Endothelial cell of umbilical vein (primary cell): Measurements from ENCODE around the gene TRPM1. TPM values are rescaled to one million over a fixed set of nuclear protein-coding genes. Genes with fewer than 3 reads are reported as not detected.

Experiments
- BruUV-seq: library from RNA; stranded (reverse); fragments of 400-500 nt; replicated peaks from 2 replicates; lab custom pipeline; 2021; lab: Mats Ljungman, UMichigan
- CTCF ChIA-PET: fragments of 300-600, 350-600 bp; sonication (Branson Sonifier 250); formaldehyde crosslinking; loops from one replicate; lab custom pipeline; 2021; ENCODE audit warnings: antibody characterized with exemption, inconsistent platforms; lab: Charles Lee
- POLR2A ChIA-PET: fragments of 300-600, 350-600 bp; sonication (Branson Sonifier 250); formaldehyde crosslinking; loops from one replicate; lab custom pipeline; 2021; ENCODE audit warnings: antibody characterized with exemption, inconsistent platforms; lab: Charles Lee
- DNase-seq: peaks from one replicate; pipeline ENCODE4 v3.0.0-alpha.2; 2011; ENCODE audit warnings: low read depth, low spot score
- FAIRE-seq: peaks from 2 replicates; lab custom pipeline; 2011; peaks lifted over from hg19 to GRCh38; lab: Jason Lieb, UNC
- H2AFZ ChIP-seq: 2 replicates; pipeline ENCODE4 v1.6.0; 2012; ENCODE audit warnings: low read depth, low read length, control low read depth, inconsistent platforms
- H3K27ac ChIP-seq: 2 replicates; pipeline ENCODE4 v1.5.1; 2011; ENCODE audit warnings: low read depth, mild to moderate bottlenecking, control low read depth, low read length, moderate library complexity; ENCODE audit not compliant: insufficient read depth
- H3K27me3 ChIP-seq, 2 experiments: 2 replicates each; pipeline versions ENCODE4 v1.6.0 to v1.6.1; 2011; ENCODE audit warnings: low read length in 2 of 2, mixed read lengths in 1 of 2; ENCODE audit not compliant: control insufficient read depth in 2 of 2, insufficient read depth in 2 of 2
- H3K36me3 ChIP-seq, 2 experiments: 2 replicates in 1 of 2; 3 replicates in 1 of 2; pipeline ENCODE4 v1.5.1; 2011; ENCODE audit warnings: low read length in 2 of 2, mild to moderate bottlenecking in 1 of 2, moderate library complexity in 1 of 2; ENCODE audit not compliant: control insufficient read depth in 2 of 2, insufficient read depth in 2 of 2; ENCODE audit errors: extremely low read depth in 1 of 2
- H3K4me1 ChIP-seq: 3 replicates; pipeline ENCODE4 v1.5.1; 2011; ENCODE audit warnings: mild to moderate bottlenecking, low read length; ENCODE audit not compliant: control insufficient read depth, insufficient read depth; ENCODE audit errors: extremely low read depth
- H3K4me2 ChIP-seq: 2 replicates; pipeline ENCODE4 v1.6.1; 2011; ENCODE audit warnings: low read length, control low read depth, mixed read lengths; ENCODE audit not compliant: insufficient read depth
- H3K4me3 ChIP-seq, 3 experiments: fragments of 200-600 bp in 1 of 3; sonication (generic), shearing (Covaris generic) in 1 of 3; replicated peaks in 1 of 3; 2 replicates each; pipeline ENCODE4 v1.5.1; 2011 to 2016; ENCODE audit warnings: control low read depth in 3 of 3, low read length in 3 of 3, mild to moderate bottlenecking in 2 of 3, inconsistent platforms in 1 of 3, low read depth in 1 of 3, moderate library complexity in 1 of 3; ENCODE audit not compliant: insufficient read depth in 1 of 3
- H3K79me2 ChIP-seq: 2 replicates; pipeline ENCODE4 v1.6.0; 2012; ENCODE audit warnings: low read length, inconsistent platforms; ENCODE audit not compliant: control insufficient read depth, insufficient read depth
- H3K9ac ChIP-seq: replicated peaks from 2 replicates; pipeline ENCODE3; 2011; ENCODE audit warnings: low read length, control low read depth; ENCODE audit not compliant: insufficient read depth; ENCODE audit errors: extremely low read depth
- H3K9me1 ChIP-seq: replicated peaks from 3 replicates; pipeline ENCODE4 v1.6.0; 2011; ENCODE audit warnings: mild to moderate bottlenecking, low read length; ENCODE audit not compliant: control insufficient read depth, insufficient read depth; ENCODE audit errors: extremely low read depth
- H3K9me3 ChIP-seq: replicated peaks from 2 replicates; pipeline ENCODE4 v1.5.1; 2012; ENCODE audit warnings: low read length, inconsistent platforms; ENCODE audit not compliant: control insufficient read depth, insufficient read depth
- H4K20me1 ChIP-seq: replicated peaks from 2 replicates; pipeline ENCODE3; 2011; ENCODE audit warnings: mild to moderate bottlenecking, low read length; ENCODE audit not compliant: control insufficient read depth, insufficient read depth; ENCODE audit errors: extremely low read depth
- EZH2 ChIP-seq: IDR thresholded peaks from 2 replicates; pipeline ENCODE4 v1.6.1; 2012; ENCODE audit warnings: borderline replicate concordance, low read depth, mild to moderate bottlenecking, moderate library complexity, low read length, inconsistent platforms; ENCODE audit not compliant: severe bottlenecking
- FOS ChIP-seq: IDR thresholded peaks from 2 replicates; pipeline ENCODE4 v1.6.1; 2011; ENCODE audit warnings: mild to moderate bottlenecking, low read length, moderate library complexity, borderline replicate concordance; ENCODE audit not compliant: insufficient read depth
- GATA2 ChIP-seq: IDR thresholded peaks from 2 replicates; pipeline ENCODE4 v1.7.0; 2011; ENCODE audit warnings: low read depth, mild to moderate bottlenecking, moderate library complexity, mixed read lengths, low read length; ENCODE audit not compliant: insufficient read length, insufficient read depth
- JUN ChIP-seq: IDR thresholded peaks from 2 replicates; pipeline ENCODE4 v1.6.1; 2011; ENCODE audit warnings: borderline replicate concordance, low read depth; ENCODE audit not compliant: insufficient read length, insufficient read depth
- MAX ChIP-seq: IDR thresholded peaks from 2 replicates; pipeline ENCODE4 v1.6.1; 2011; ENCODE audit not compliant: insufficient read depth, insufficient read length
- MYC ChIP-seq: IDR thresholded peaks from one replicate; pipeline ENCODE4 v1.6.1; 2011; ENCODE audit warnings: mild to moderate bottlenecking, low read depth, low read length
- POLR2A ChIP-seq: IDR thresholded peaks from 2 replicates; pipeline ENCODE4 v1.6.1; 2012; ENCODE audit warnings: low read depth, mild to moderate bottlenecking, control low read depth, low read length
- POLR2AphosphoS5 ChIP-seq: IDR thresholded peaks from 2 replicates; pipeline ENCODE4 v1.6.1; 2012; ENCODE audit warnings: low read depth, mild to moderate bottlenecking, control low read depth, low read length, moderate library complexity; ENCODE audit not compliant: insufficient read depth
- dilution Hi-C: fragments of 300-500 bp; cut with MboI; formaldehyde crosslinking; loops from one replicate; pipeline ENCODE4 v1.15.0; 2019; ENCODE audit warnings: low sequenced_read_pairs; ENCODE audit not compliant: extremely low pct_ligation_motif_present
- intact Hi-C: fragments of 100-400 bp; cut with micrococcal nuclease; formaldehyde crosslinking; loops from one replicate; pipeline ENCODE4 v1.10.0; 2022
- polyA plus RNA-seq, 4 experiments: library from polyadenylated mRNA; depleted of rRNA in 3 of 4; stranded (reverse) in 3 of 4; unstranded in 1 of 4; fragments of >200 nt; gene quantifications; 2 replicates each; pipeline versions ENCODE4 v1.2.1 to v1.2.3, GENCODE V29; 2011 to 2012; ENCODE audit warnings: missing spikeins in 1 of 4
- total RNA-seq: library from RNA; stranded (reverse); gene quantifications from 2 replicates; pipeline ENCODE4 v1.2.3, GENCODE V29; 2021
- TF ChIP-seq, protein P1 (sequence below), 2 donors: IDR thresholded peaks; 1 replicate in 1 of 2; 2 replicates in 1 of 2; pipeline ENCODE4 v1.5.1; 2011; ENCODE audit warnings: low read length in 2 of 2, mild to moderate bottlenecking in 2 of 2, moderate library complexity in 2 of 2, control low read depth in 1 of 2, inconsistent platforms in 1 of 2, low read depth in 1 of 2; ENCODE audit not compliant: insufficient read depth in 1 of 2; ENCODE audit errors: extremely low read depth in 1 of 2

Gene TRPM1
- total and polyA plus RNA-seq, 2 donors (not counting 3 experiments of a cell fraction or from before 2014, with no cell fraction given) = 0.19 TPM; not detected in 1

- no peaks in the 10 kb centered on the region for H3K27me3 ChIP-seq
- no peaks in the 10 kb centered on the region for H4K20me1 ChIP-seq
- no TSS peak for BruUV-seq
- ChIA-PET POLR2A (interaction anchor here (1.1 kb wide), 1 partner anchor 22 kb away, joined by 7 read pairs; the partner anchor contains the start of gene MTMR10), CTCF (interaction anchor here (0.6 to 3.1 kb wide), 7 partner anchors 9 to 115 kb away, joined by 3 to 11 read pairs (median 4); partner anchors contain the start of gene MTMR10)
- no peaks in the 10 kb centered on the region for H3K9me1 ChIP-seq
- DNase-seq (peak; percentile 20), FAIRE-seq (peak; percentile 12)
- no peaks in the 10 kb centered on the region for H3K9me3 ChIP-seq
- no peak overlapping the region for H3K27ac ChIP-seq
- no peak overlapping the region for H3K4me2 ChIP-seq
- no peaks in the 10 kb centered on the region for H3K79me2 ChIP-seq
- no peaks in the 10 kb centered on the region for H3K4me1 ChIP-seq
- TF ChIP-seq FOS = no peak
- no peak for TF ChIP-seq MAX
- intact Hi-C loops (no loop called here), dilution Hi-C loops (no loop called here)
- no peaks in the 10 kb centered on the region for H3K36me3 ChIP-seq
- H3K4me3 ChIP-seq = no peak overlapping the region
- no peak overlapping the region for H2AFZ ChIP-seq
- no peak overlapping the region for H3K9ac ChIP-seq
Measured at GRCh38 chr15:31013863-31014607, 87.5 kb downstream of the TRPM1 start.

GRCh38 chr15:31012455-31012854, 89.1 kb downstream of the TRPM1 start:
- Histone ChIP-seq H3K36me3 (no peaks in the 10 kb centered on the region), H3K9ac (no peak overlapping the region), H3K27ac (no peak overlapping the region), H3K4me3 (no peak overlapping the region), H3K4me1 (no peaks in the 10 kb centered on the region), H4K20me1 (no peaks in the 10 kb centered on the region), H3K9me1 (no peaks in the 10 kb centered on the region), H3K9me3 (no peaks in the 10 kb centered on the region), H2AFZ (no peak overlapping the region), H3K4me2 (no peak overlapping the region), H3K79me2 (no peaks in the 10 kb centered on the region), H3K27me3 (no peaks in the 10 kb centered on the region)
- BruUV-seq = no TSS peak
- POLR2A ChIA-PET = no interaction called here
- TF ChIP-seq MYC (no peak), EZH2 (no peak), GATA2 (no peak), POLR2A (no peak), MAX (no peak), JUN (no peak), POLR2AphosphoS5 (no peak), FOS (no peak)
- TF ChIP-seq, protein P1, sequence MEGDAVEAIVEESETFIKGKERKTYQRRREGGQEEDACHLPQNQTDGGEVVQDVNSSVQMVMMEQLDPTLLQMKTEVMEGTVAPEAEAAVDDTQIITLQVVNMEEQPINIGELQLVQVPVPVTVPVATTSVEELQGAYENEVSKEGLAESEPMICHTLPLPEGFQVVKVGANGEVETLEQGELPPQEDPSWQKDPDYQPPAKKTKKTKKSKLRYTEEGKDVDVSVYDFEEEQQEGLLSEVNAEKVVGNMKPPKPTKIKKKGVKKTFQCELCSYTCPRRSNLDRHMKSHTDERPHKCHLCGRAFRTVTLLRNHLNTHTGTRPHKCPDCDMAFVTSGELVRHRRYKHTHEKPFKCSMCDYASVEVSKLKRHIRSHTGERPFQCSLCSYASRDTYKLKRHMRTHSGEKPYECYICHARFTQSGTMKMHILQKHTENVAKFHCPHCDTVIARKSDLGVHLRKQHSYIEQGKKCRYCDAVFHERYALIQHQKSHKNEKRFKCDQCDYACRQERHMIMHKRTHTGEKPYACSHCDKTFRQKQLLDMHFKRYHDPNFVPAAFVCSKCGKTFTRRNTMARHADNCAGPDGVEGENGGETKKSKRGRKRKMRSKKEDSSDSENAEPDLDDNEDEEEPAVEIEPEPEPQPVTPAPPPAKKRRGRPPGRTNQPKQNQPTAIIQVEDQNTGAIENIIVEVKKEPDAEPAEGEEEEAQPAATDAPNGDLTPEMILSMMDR (IDR thresholded peaks at IDR 0.05; ENCODE audit: extremely low read depth in 1 of 2, insufficient read depth in 1 of 2, low read depth in 1 of 2, low read length in 2 of 2) = no peak
- FAIRE-seq (no peak), DNase-seq (no peak)
- intact Hi-C loops = no loop called here
- CTCF ChIA-PET = no interaction called here
- dilution Hi-C loops = no loop called here
